AG04449 (cell line): ENCODE results near the gene SELENOO.
A peak's percentile ranks its signal among the peaks of the same experiment; 100 is the strongest.

Source experiments
- CTCF ChIA-PET: fragments of 350-600 bp; formaldehyde crosslinking; extraction: SDS; loops from one replicate; lab custom pipeline; 2021; ENCODE audit warnings: antibody characterized with exemption; lab: Yijun Ruan, JAX
- POLR2A ChIA-PET: fragments of 400-600, 350-600 bp; formaldehyde crosslinking; extraction: SDS; loops from one replicate; lab custom pipeline; 2020; ENCODE audit warnings: antibody characterized with exemption, inconsistent platforms; lab: Yijun Ruan, JAX
- DNase-seq: peaks from one replicate; pipeline ENCODE4 v3.0.0-alpha.2; 2010; ENCODE audit warnings: low read depth, low spot score
- H3K4me3 ChIP-seq: 2 replicates; pipeline ENCODE4 v1.5.1; 2011; ENCODE audit warnings: low read depth, mild to moderate bottlenecking, control low read depth, low read length
- TF ChIP-seq, protein P1 (sequence below): IDR thresholded peaks from one replicate; pipeline ENCODE4 v1.5.1; 2011; ENCODE audit warnings: mild to moderate bottlenecking, moderate library complexity, low read length, control low read depth, inconsistent platforms; ENCODE audit not compliant: insufficient read depth; ENCODE audit errors: missing control alignments

Gene SELENOO

GRCh38 chr22:50266994-50267393 lies 66.2 kb downstream of the SELENOO start:
- ChIA-PET CTCF (interaction anchor here (1.0 to 3.2 kb wide), 7 partner anchors 9 to 74 kb away, joined by 3 to 12 read pairs (median 4); partner anchors contain the start of gene DENND6B), POLR2A (interaction anchor here (0.8 to 1.0 kb wide), 3 partner anchors 15 to 17 kb away, joined by 3 to 5 read pairs (median 4); partner anchors contain the start of gene HDAC10)
- H3K4me3 ChIP-seq = peak overlapping the region; percentile 46
- TF ChIP-seq, protein P1, sequence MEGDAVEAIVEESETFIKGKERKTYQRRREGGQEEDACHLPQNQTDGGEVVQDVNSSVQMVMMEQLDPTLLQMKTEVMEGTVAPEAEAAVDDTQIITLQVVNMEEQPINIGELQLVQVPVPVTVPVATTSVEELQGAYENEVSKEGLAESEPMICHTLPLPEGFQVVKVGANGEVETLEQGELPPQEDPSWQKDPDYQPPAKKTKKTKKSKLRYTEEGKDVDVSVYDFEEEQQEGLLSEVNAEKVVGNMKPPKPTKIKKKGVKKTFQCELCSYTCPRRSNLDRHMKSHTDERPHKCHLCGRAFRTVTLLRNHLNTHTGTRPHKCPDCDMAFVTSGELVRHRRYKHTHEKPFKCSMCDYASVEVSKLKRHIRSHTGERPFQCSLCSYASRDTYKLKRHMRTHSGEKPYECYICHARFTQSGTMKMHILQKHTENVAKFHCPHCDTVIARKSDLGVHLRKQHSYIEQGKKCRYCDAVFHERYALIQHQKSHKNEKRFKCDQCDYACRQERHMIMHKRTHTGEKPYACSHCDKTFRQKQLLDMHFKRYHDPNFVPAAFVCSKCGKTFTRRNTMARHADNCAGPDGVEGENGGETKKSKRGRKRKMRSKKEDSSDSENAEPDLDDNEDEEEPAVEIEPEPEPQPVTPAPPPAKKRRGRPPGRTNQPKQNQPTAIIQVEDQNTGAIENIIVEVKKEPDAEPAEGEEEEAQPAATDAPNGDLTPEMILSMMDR = no peak
- DNase-seq = no peak
